Left lung (tissue), 10 donors: ENCODE measurements around the gene RAB1B. TPM values are rescaled to one million over a fixed set of nuclear protein-coding genes. Genes with fewer than 3 reads are reported as not detected.

Experiments
- ATAC-seq: fragments of 200-7000 bp; cut with Tn5 transposase; one replicate; pipeline ENCODE4 v1.9.1; 2020; ENCODE audit warnings: moderate library complexity
- DNase-seq, 4 donors: peaks; one replicate each; pipeline ENCODE4 v3.0.0-alpha.2; 2013 to 2020
- H3K27ac ChIP-seq, 2 donors: fragments of 200-600 bp; sonication (generic) in 1 of 2; one replicate each; pipeline versions ENCODE4 v1.5.0 to v1.8.0; 2020 to 2021
- H3K27me3 ChIP-seq, 2 donors: fragments of 200-600 bp; sonication (generic) in 1 of 2; one replicate each; pipeline versions ENCODE4 v1.5.0 to v1.8.0; 2020 to 2021
- H3K36me3 ChIP-seq, 2 donors: fragments of 200-600 bp; sonication (generic) in 1 of 2; one replicate each; pipeline versions ENCODE4 v1.5.0 to v1.8.0; 2020 to 2021
- H3K4me1 ChIP-seq, 2 donors: fragments of 200-600 bp; one replicate each; pipeline ENCODE4 v1.8.0; 2021
- H3K4me3 ChIP-seq, 2 donors: fragments of 200-600 bp; sonication (generic) in 1 of 2; one replicate each; pipeline versions ENCODE4 v1.5.0 to v1.8.0; 2020 to 2021; ENCODE audit warnings: mild to moderate bottlenecking in 1 of 2
- H3K9me3 ChIP-seq, 2 donors: fragments of 200-600 bp; sonication (generic) in 1 of 2; one replicate each; pipeline versions ENCODE4 v1.5.0 to v1.8.0; 2020 to 2021
- CTCF ChIP-seq, 2 donors: fragments of 200-600 bp; sonication (generic) in 1 of 2; IDR thresholded peaks; one replicate each; pipeline versions ENCODE4 v1.5.0 to v1.8.0; 2021; ENCODE audit warnings: antibody characterized with exemption in 2 of 2
- intact Hi-C, 2 donors: fragments of 100-400 bp; cut with DNase I; formaldehyde crosslinking; loops; one replicate each; pipeline versions ENCODE4 v1.11.2 to v1.14.2; 2022
- polyA plus RNA-seq, 6 donors: library from polyadenylated mRNA; unstranded; fragments of 120-200 nt; gene quantifications; one replicate each; pipeline ENCODE4 v1.2.1, GENCODE V29; 2013; ENCODE audit not compliant: insufficient read length in 6 of 6
- total RNA-seq, 2 donors: library from RNA; stranded (reverse); fragmentation: NEBNext Ultra II Directional; extraction: Animal tissue kit (Norgen Biotek cat#: 25700); gene quantifications; one replicate each; pipeline ENCODE4 v1.2.1, GENCODE V29; 2021
- donor health status: DM: no; HTN: yes; CAD: no.
- donor health status: DM: no; HTN: no; CAD: no.

The RAB1B gene
- total and polyA plus RNA-seq, 8 donors: 114 to 154 (median 132) TPM

- TF ChIP-seq CTCF (IDR thresholded peaks at IDR 0.05): no peak
- Histone ChIP-seq H3K4me3 (no peak overlapping the region), H3K9me3 (no peaks in the 10 kb centered on the region), H3K27me3 (no peaks in the 10 kb centered on the region), H3K4me1 (no peaks in the 10 kb centered on the region), H3K27ac (no peak overlapping the region), H3K36me3 (peaks cover 0 to 97% of the 10 kb centered on the region in 2 donors)
- no peak for DNase-seq
- intact Hi-C loops: no loop called here
- no peak for ATAC-seq
Observed at GRCh38 chr11:66237867-66238266, 30.6 kb upstream of the RAB1B start.

- intact Hi-C loops: no loop called here
- DNase-seq (no peak), ATAC-seq (no peak)
- H3K4me3 ChIP-seq: no peak overlapping the region
- peaks cover 0 to 97% of the 10 kb centered on the region in 2 donors for H3K36me3 ChIP-seq
- no peak for TF ChIP-seq CTCF (IDR thresholded peaks at IDR 0.05)
- no peaks in the 10 kb centered on the region for H3K27me3 ChIP-seq
- H3K27ac ChIP-seq: no peak overlapping the region
- H3K9me3 ChIP-seq: no peaks in the 10 kb centered on the region
- no peaks in the 10 kb centered on the region for H3K4me1 ChIP-seq
Observed at GRCh38 chr11:66238786-66239413, 29.5 kb upstream of the RAB1B start.

GRCh38 chr11:66239511-66239910, 28.9 kb upstream of the RAB1B start:
- H3K4me3 ChIP-seq: no peak overlapping the region
- H3K36me3 ChIP-seq: peaks cover 0 to 96% of the 10 kb centered on the region in 2 donors
- no peak overlapping the region for H3K27ac ChIP-seq
- TF ChIP-seq CTCF (IDR thresholded peaks at IDR 0.05): no peak
- no peak for DNase-seq
- no peaks in the 10 kb centered on the region for H3K9me3 ChIP-seq
- intact Hi-C loops: no loop called here
- ATAC-seq: no peak
- H3K4me1 ChIP-seq: no peaks in the 10 kb centered on the region
- H3K27me3 ChIP-seq: no peaks in the 10 kb centered on the region

GRCh38 chr11:66239998-66240780, 28.2 kb upstream of the RAB1B start:
- H3K36me3 ChIP-seq: peaks cover 0 to 95% of the 10 kb centered on the region in 2 donors
- H3K4me1 ChIP-seq: no peaks in the 10 kb centered on the region
- H3K27ac ChIP-seq: no peak overlapping the region

More at GRCh38 chr11:66239998-66240780, 28.2 kb upstream of the RAB1B start:
- ATAC-seq (no peak), DNase-seq (no peak)
- TF ChIP-seq CTCF (IDR thresholded peaks at IDR 0.05): no peak
- intact Hi-C loops: no loop called here
- Histone ChIP-seq H3K4me3 (no peak overlapping the region), H3K27me3 (no peaks in the 10 kb centered on the region), H3K9me3 (no peaks in the 10 kb centered on the region)
